ENCODE measurements around the gene STX5. TPM values are rescaled to one million over a fixed set of nuclear protein-coding genes. Genes with fewer than 3 reads are reported as not detected.

The STX5 gene
- total and polyA plus RNA-seq, 9 of the 15 experiments (the other 6 are each of a cell fraction or from before 2014, with no cell fraction given), result 2.8 to 28.6 (median 23.7) TPM

GRCh38 chr11:62774407-62774806 lies 57.4 kb downstream of the STX5 start:
- peaks cover 48% of the 10 kb centered on the region for H3K36me3 ChIP-seq (ENCODE audit: control insufficient read depth, insufficient read depth, low read length)
- H2AFZ ChIP-seq (ENCODE audit: low read depth, low read length), result no peak overlapping the region
- H3K79me2 ChIP-seq (ENCODE audit: control insufficient read depth, insufficient read depth, low read length), result peaks cover 28% of the 10 kb centered on the region
- no peak overlapping the region for H3K4me3 ChIP-seq
- H3K9me3 ChIP-seq (replicated peaks; ENCODE audit: control insufficient read depth, insufficient read depth, low read depth, low read length), result no peaks in the 10 kb centered on the region
- H3K9me1 ChIP-seq (ENCODE audit: control insufficient read depth, insufficient read depth, low read length), result no peaks in the 10 kb centered on the region
- FAIRE-seq (no peak), DNase-seq (ENCODE audit: extremely low read depth in 1 of 4, low spot score in 3 of 4) (no peak), ATAC-seq (no peak)
- H3K27ac ChIP-seq (ENCODE audit: extremely low read depth, low read depth, low read length), result no peak overlapping the region
- no peak overlapping the region for H3K4me2 ChIP-seq (ENCODE audit: insufficient read depth, low read length)
- no peak for TF ChIP-seq THRB (CRISPR knock-in tag; conservative IDR thresholded peaks at IDR 0.05)
- no peak for TF ChIP-seq SAFB2 (IDR thresholded peaks at IDR 0.05; ENCODE audit: borderline replicate concordance, low read depth, low read length, severe bottlenecking)
- TF ChIP-seq ILF3 (IDR thresholded peaks at IDR 0.05; ENCODE audit: borderline replicate concordance), result no peak
- no peak for TF ChIP-seq PHB2 (IDR thresholded peaks at IDR 0.05; ENCODE audit: low read depth)
- no peak for TF ChIP-seq MTA1 (IDR thresholded peaks at IDR 0.05; ENCODE audit: borderline replicate concordance)
- WGBS (ENCODE audit: insufficient coverage, low coverage, missing lambda C conversion rate), result 90% methylated on average over 6 of the region's 6 CpGs
- in situ Hi-C loops (cut with MboI), result no loop called here
- no peaks in the 10 kb centered on the region for H4K20me1 ChIP-seq (replicated peaks; ENCODE audit: control insufficient read depth, insufficient read depth, low read length)
- CTCF ChIA-PET (ENCODE audit: low intra/inter-chr PET ratio), result no interaction called here
- H3K9ac ChIP-seq (ENCODE audit: insufficient read depth in 1 of 2, low read depth in 2 of 2, low read length in 2 of 2), result peak overlapping the region in 1 of 2 experiments; percentile 81; a peak in 1 of 4 replicates
- H3K27me3 ChIP-seq (ENCODE audit: control insufficient read depth in 2 of 2, insufficient read depth in 2 of 2, low read length in 2 of 2), result no peaks in the 10 kb centered on the region
- peaks cover 9 to 24% of the 10 kb centered on the region in 2 experiments for H3K4me1 ChIP-seq (replicated peaks in 1 of 2; ENCODE audit: control insufficient read depth in 2 of 2, insufficient read depth in 2 of 2, low read length in 2 of 2)
- intact Hi-C loops (cut with micrococcal nuclease), result no loop called here
- POLR2A ChIA-PET, result interaction anchor here (0.6 to 2.4 kb wide), 7 partner anchors 12 to 110 kb away, joined by 3 to 7 read pairs (median 4); no protein-coding TSS in a partner anchor
- BruUV-seq (replicated peaks), result no TSS peak

Data from K562 (cell line).